DMS153 treated with DMSO at 0.1 percent for 48 hours (cell line): ENCODE data around the gene TENM3.
A peak's percentile ranks its signal among the peaks of the same experiment; 100 is the strongest.

ENCODE experiments used
- DNase-seq: peaks from one replicate; lab custom pipeline; 2025; ENCODE audit not compliant: unreplicated experiment; lab: John Stamatoyannopoulos, UW

Gene TENM3

DNA sequence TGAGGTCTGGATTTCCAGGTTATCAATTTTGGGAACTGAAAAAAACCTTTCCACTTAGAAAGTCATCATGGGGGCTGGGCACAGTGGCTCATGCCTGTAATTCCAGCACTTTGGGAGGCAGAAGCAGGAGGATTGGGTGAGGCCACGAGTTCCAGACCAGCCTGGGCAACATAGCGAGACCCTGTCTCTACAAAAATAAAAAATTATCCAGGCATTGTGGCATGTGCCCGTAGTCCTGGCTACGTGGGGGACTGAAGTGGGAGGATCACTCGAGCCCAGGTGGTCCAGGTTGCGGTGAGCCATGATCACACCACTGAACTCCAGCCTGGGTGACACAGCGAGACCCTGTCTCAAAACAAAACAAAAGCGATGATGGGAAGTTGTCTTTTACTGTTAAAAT lies 7.9 kb downstream of the TENM3 start:
- DNase-seq, result no peak

DNA sequence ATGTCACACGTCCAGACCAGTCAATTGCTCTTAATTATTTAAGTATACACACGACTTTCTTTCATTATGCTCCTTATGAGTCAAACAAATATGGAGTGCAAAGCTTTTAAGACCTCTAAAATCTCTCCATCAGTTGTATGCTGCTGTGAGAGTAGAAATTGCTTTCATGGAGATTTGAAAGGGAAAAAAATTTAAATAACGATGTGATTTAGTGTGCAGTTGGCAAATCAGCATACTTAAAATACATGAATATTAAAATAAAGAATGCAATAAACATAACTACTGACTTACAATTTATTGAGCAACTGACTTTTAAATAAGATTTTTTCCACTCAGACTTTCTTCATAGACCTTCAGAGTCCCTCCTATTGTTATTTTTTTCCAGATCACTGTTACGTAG lies 9.0 kb downstream of the TENM3 start:
- no peak for DNase-seq

DNA sequence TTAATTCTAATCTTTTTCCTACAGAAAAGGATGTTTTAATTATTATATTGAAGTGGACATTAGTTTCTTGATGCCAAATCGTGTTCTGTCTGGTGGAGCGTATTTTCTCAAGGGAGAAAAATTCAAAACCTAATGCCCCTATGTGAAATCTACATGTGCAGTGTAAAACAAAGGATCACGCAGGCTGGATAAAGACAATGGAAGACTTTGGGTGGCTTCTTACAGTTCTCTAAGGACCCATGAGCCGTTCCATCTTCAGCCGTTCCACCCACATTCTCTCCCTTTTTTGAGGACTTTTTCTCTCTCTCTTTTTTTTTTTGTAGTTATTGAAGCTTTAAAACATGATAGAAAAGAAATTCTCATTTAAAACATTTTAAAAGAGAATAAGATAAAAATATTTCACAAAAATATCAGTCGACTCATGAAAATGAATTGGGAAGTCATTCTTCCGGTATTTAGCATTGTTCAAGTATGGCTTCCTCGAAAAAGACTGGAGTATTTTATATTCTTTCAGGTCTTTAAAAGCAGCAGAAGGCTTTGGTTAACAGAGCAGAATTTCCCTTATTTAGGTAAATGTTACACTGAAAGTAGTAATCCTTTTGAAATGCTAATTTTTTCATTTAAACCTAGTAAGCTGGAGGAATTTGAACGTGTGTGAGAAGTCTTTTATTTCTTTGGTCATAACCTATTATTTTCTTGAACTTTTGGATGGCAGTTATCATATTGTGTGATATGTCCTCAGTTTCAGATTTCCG lies 11.0 kb downstream of the TENM3 start:
- no peak for DNase-seq

DNA sequence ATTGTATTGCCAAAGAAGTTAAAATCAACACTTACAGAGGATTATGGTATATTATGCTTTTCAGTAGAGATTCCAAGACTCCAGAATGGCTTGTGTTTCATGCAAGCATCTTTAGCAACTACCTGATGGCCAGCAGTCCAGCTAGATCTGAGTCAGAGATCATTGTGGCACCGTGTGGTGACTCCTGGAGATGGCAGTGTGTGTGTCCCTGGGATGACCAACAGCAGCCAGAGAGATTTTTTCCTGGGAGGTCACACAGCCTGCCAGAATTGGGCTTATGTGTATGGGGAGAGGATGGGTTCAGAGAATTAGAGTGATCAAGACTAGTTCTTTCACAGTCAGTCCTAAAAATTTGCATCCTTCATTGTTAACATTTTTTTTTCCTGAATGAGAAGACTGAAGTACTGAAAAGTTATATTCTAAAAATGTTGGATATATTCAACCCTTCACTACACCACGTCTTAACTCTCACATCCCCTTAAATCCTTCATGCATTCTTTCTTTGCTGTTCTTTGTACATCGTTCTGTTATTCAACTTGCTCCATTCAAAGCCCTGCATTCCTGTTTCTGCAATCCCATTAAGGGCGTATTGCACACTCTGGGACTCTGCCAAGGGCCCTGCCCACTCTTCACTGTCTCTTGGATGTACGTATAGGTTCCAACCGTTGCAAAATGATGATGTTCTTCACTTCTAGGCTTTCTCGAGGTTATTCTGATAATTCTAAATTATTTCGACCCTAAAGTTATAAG lies 12.4 kb downstream of the TENM3 start:
- DNase-seq, result no peak

DNA sequence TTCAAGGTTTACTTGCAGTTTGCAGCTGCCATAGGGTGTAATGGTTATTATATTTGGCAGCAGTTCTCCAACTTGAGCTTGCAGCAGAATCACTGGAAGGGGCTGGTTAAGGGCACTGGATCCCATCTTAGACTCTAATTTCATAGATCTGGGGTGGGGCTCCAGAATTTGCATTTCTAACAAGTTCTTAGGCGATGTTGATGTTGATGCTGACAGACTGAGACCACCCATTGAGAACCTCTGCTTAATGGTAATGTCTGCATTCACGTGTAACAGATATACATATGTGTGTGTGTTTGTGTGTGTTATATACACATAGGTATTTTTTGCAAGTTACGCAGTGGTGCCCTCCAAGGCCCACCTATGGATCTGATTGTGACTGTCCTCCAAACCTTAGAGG lies 13.8 kb downstream of the TENM3 start:
- DNase-seq, result no peak

DNA sequence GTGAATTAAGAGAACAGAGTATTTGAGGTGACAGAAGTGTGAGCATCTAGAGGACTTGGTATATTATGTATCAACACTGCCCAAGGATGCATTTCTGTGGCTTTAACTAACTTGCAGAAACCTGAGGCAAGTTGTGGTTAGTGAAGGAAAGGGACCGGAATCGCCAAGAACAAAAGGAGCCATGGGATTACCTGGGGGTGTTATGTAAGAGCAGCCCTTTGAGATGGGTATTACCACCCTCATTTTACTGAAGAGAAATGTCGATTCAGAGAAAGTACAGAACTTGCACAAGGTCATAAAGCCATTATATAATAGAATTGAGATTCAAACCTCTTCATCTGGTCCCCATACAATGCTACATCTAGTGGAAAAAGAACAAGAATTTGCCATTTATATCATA lies 14.3 kb downstream of the TENM3 start:
- no peak for DNase-seq

DNA sequence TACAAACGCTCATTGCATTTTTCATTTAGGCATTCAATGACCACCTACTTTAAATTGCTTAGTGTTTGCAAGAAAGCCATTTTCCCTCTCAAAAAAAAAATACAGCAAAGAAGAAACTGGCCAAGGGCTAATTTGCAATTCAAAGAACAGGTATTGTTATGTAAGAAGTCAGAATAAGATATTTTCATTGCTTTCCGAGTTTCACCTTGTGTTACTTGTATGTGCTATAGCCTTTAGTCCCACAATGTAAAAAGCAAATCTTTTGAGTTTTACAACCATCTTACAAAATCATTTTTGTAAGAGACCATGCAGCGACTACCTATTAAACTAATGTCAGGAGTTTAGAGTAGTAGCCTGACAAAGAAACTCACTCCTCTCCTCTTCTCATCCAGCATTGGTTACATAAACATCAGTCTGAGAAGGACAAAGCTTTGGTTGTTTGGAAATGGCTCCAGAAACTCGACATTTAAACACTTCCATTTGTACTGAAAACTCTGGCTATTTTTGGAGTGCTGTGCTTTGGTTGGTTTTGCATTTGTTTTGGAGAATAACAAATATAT lies 15.3 kb downstream of the TENM3 start:
- no peak for DNase-seq

DNA sequence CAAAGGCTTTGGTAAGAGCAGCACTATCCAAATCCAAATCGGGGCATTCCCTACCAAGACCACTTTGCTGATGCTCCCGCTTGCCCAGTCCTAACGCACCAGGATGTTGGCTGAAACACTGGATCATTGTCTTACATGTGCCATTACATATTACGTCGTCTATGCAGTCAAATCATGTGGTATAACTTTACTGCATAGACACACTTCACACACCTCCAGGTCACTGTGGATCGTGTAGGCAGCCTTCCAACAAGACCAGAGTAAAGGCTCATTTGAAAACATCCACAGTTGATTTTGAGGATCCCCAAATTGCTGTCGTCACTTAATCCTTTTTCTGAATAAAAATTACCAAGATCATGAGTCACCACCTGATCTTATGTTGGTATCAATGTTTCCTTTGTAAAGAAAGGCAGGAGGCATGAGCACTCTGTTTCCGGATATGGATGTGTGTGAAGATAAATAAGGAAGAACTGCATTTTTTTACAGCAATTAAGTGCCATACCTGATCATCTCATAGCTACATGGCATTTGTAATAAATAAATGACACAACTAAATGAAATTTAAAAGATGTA lies 18.5 kb downstream of the TENM3 start:
- DNase-seq, result no peak

DNA sequence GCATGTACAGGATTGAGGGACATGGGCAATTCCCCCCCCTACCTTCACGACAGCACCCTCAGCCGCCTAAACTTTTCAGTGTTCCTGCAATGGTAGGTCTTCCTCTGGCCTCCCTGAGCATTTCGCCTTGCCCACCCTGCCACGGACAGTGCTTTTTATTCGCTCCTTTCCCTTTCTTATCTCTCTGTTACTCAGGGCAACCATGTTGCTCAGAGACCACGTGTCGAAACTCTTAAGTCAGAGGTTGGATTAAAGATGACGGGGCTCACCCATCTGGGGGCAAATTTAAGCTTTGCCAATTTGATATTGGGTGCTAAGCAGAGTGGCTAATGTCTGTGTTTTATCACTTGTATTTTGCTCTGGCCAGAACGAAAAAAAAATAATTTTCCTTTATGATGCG lies 20.4 kb downstream of the TENM3 start:
- no peak for DNase-seq

DNA sequence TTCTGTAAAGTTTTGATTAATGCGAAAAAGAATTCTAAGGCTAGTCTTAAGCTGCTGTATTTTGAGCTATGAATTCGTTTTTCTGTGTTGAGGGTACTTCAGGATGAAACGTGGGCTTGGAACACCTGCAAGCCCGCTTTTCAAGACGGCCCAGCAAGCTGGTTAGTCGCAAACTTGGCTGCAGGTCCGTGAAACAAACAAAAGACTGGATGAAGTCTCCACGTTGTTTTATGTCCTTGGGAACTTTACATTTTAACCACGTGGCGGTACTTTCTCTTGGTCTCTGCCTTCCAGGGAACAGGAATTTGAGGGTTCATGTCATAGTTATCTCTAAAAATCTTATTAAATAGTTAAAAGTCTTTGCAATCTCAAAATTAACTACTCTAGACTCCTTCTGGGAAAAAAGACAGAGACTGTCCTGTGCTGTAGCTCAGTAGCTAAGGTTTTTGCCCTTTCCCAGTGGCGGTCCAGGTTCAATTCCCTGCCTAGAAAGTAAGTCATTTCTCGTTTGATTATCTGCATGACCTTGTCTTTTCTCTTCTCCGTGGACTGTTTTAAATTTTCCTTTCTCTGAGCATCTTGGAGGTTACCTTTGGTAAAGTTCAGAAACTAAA lies 21.0 kb downstream of the TENM3 start:
- no peak for DNase-seq

DNA sequence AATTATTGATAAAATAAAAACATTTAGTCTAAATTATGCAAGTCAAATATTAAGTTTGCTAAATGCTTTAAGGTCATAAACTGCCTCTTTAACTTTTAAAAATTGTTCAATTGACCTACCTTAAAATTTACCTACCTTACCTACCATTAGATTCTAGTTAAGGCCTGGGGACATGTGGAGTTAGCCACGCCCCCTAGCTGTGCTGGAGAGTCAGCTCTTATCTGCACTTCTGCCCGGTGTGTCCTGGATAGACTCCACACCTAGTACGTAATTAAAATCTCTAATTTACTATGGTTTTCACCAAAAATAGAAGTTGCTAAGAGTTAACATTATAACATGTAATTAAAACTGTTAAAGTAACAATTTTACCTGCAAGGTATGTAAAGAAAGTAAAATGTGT lies 22.7 kb downstream of the TENM3 start:
- no peak for DNase-seq

DNA sequence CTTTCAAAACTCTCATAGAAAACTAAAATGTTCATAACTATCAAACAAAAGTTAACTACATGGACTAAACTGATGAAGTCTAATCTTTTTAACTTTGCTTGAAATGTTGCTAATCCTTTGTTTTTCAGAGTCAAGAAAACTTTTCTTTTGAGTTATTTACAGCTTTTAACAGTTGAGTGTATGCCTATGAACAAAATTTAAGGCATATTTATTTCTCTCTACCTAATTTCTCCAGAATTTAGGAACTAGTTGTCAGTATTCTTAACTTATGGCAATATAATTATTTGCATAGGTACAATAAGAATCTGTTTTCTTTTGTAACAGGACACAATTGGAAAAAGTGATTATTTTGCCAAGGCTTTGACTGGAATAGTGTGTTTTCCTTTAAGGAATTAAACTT lies 23.8 kb downstream of the TENM3 start:
- no peak for DNase-seq

DNA sequence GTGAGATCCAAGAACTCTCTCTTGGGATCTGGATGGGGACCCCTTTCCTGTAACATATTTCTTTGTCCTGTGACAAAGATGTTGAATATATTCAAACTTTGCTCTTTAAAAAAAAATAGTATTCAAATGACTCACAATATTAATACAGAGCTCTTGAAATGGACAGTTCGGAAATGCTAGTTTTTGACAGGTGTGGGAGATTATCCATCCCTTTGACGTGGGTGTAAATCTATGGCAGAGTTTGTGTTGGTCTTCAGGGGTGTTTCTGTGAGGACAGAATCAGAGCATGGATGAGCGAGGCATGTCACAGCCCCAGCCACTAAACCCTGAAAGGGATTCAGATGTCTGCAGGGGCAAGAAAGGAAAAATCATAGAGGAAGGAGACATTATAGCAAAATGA lies 25.8 kb downstream of the TENM3 start:
- no peak for DNase-seq

DNA sequence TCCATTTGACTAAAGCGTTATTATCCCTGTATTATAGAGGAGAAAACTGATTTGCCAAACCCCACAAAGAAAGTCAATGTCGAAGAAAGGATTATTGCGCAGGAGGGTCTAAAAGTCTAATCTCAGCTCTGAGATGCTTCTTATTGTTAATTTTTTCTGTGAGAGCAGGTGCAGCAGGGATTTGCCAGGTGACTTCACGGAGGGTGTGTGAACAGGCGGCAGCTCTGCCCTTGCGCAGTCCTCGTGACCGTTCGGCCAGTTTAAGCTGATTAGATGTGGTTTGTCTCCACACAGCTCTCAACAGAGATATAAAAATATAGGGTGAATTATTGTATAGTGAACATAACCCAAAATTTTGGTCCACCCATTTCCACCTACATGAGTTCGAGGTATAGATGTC lies 28.5 kb downstream of the TENM3 start:
- no peak for DNase-seq

DNA sequence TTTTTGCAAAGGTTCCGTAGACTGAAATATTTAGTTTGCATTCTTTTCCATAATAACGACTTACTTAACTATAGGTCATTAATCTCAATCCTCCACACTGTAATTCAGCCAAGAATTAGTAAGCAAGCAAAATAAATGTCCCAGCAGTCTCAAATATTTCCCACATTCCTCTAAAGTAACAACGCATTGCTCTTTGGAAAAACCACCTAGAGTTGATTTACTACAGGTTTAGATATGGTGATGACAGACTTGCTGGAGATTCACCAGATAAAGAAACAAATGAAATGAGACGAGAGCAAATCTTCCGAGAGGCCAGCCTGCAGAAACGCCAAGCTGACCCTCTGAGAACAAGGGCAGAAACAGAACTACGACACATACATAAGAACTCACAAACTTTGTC lies 28.9 kb downstream of the TENM3 start:
- no peak for DNase-seq

DNA sequence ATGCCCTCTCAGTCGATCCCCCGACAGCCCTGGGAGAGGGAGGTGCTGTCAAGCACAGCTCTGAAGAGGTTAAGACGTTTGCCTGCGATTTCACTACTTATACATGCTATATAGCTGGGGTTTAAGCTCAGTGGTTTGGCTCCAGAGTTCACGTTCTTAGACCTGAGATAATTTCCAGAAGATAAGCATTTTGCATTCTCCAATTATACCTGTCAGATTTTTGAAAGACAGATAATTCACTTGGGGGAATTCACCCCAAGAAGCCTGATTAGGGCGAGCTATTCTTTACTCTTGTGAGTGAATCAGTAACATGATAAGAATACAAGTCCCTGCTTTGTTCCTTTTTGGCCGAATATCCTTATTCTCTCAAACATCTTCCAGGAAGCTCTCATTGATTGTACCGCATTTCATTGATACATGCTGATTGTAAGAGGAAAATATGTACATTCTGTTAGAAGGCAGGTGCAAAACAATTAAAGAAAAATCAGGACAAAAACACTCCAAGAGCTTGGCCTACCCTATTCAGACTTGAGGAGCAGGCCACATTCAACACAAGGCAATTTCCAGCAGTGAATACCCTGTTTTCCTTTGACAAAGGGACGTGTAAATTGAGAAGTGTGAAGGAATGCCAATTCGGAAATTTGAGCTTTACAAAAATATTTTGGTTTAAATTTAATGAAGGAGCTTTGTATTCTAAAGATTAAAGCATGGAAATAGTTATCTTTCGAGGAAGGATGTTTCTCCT lies 30.2 kb downstream of the TENM3 start:
- DNase-seq, result no peak

DNA sequence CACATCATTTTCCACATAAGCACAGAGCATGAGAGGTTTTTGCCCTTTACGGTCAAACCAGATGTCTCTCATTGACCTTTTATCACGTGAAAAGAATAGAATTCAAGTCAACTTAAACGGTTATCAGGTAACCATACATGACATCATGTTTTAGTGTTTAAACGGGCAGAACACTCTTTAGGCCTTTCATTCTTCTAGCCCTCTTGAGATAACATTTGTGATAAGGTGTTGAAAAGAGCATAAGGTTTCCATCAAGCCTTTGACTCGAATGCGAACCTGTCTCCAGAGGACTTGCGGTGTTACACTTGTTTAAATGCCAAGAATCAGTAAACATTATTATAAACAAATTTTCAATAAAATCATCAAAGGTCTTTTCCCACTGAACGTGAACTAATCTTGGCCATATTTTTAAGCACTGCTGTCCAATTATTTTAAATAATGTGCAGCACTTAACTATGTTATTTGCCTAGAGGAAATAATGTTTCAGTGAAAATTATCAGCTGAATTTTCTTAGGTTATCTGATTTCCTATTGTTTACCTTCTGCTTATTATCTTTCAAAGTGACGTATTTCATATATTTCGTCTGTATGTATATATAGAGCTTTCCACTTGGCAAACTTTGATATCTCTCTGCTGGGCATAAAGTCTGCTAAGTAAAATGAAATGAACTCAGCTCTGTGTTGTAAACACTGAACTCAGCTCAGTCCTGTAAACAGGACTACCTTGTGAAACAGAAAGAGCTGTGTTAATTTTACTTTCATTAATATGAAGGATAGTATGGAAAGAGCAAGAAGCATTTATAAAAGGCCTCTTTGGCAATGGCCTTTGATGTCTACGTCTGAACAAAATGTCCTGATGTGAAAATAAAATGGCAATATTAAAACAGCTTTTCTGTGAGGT lies 33.3 kb downstream of the TENM3 start:
- peak; percentile 48 for DNase-seq

DNA sequence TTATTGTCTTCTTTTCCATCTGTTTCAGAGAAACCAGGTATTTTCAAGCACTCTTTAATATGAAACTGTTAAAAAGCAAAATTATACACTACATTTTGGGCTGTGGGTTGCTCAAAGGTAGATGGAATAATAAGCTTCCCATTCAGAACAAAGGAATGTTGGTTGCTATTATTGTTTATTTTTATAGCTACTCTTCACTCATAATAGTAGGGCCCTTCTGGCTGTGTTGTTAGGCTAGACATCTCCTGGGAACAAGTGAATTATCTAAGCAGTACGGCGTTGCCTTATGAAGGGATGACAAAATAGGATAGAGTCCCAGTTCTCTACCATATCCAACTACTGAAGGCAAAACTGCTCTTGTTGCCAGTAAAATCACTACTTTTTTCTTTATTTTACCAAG lies 34.2 kb downstream of the TENM3 start:
- DNase-seq, result peak; percentile 7

DNA sequence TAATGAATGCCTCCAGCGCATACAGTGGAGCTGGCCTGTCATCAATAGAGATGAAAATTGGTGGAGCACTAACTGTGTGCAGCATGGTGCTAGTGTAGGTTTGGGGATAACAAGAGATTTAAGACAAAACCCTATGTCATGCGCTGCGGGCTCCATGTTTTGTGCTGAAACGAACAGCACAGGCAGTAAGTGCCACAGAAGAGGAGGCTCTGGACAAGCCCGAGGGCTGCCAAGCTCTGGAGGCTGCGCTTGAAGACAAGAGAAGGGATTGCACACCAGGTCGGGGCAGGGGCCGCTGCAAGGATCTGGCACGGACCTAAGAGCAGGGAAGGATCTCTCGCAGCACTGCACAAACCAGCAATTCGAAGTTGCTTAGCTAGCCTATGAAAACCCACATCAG lies 35.5 kb downstream of the TENM3 start:
- DNase-seq, result no peak
